Measurements from ENCODE around the gene SAP25.

Gene SAP25

GRCh38 chr7:100555701-100556100 lies 18.0 kb downstream of the SAP25 start:
- TF ChIP-seq CTCF (IDR thresholded peaks at IDR 0.05): no peak

GRCh38 chr7:100553032-100553431 lies 20.7 kb downstream of the SAP25 start:
- TF ChIP-seq CTCF (IDR thresholded peaks at IDR 0.05): no peak

GRCh38 chr7:100552532-100552931 lies 21.2 kb downstream of the SAP25 start:
- no peak for TF ChIP-seq CTCF (IDR thresholded peaks at IDR 0.05)

- no peak for TF ChIP-seq CTCF (IDR thresholded peaks at IDR 0.05)
Measured at GRCh38 chr7:100547872-100548271, 25.8 kb downstream of the SAP25 start.

- no peak for TF ChIP-seq CTCF (IDR thresholded peaks at IDR 0.05)
Measured at GRCh38 chr7:100546926-100547800, 26.5 kb downstream of the SAP25 start.

GRCh38 chr7:100546129-100546925 lies 27.4 kb downstream of the SAP25 start:
- no peak for TF ChIP-seq CTCF (IDR thresholded peaks at IDR 0.05)

GRCh38 chr7:100545360-100546128 lies 28.2 kb downstream of the SAP25 start:
- TF ChIP-seq CTCF (IDR thresholded peaks at IDR 0.05): no peak

Measured in LNCAP (cell line).